Parathyroid adenoma (tissue), 2 donors: ENCODE results near the gene EIF4G1.
A peak's percentile ranks its signal among the peaks of the same experiment; 100 is the strongest.

Source experiments
- H2AFZ ChIP-seq: fragments of 300-600 bp; sonication (generic); one replicate; pipeline ENCODE4 v1.7.0; 2017; ENCODE audit warnings: antibody characterized with exemption, mild to moderate bottlenecking
- H3K27ac ChIP-seq: fragments of 300-600 bp; sonication (generic); one replicate; pipeline ENCODE4 v1.7.0; 2017
- H3K27me3 ChIP-seq: fragments of 300-600 bp; sonication (generic); one replicate; pipeline ENCODE4 v1.7.0; 2017; ENCODE audit warnings: low read length; ENCODE audit not compliant: control insufficient read depth, insufficient read depth
- H3K36me3 ChIP-seq: fragments of 300-600 bp; sonication (generic); one replicate; pipeline ENCODE4 v1.7.0; 2017; ENCODE audit warnings: low read length; ENCODE audit not compliant: control insufficient read depth, insufficient read depth
- H3K4me1 ChIP-seq: fragments of 300-600 bp; sonication (generic); one replicate; pipeline ENCODE4 v1.7.0; 2017; ENCODE audit warnings: control low read depth
- H3K4me2 ChIP-seq: fragments of 300-600 bp; sonication (generic); one replicate; pipeline ENCODE4 v1.7.0; 2017; ENCODE audit warnings: low read length
- H3K4me3 ChIP-seq: fragments of 300-600 bp; sonication (generic); one replicate; pipeline ENCODE4 v1.7.0; 2017; ENCODE audit warnings: low read depth, low read length
- H3K79me2 ChIP-seq: fragments of 300-600 bp; sonication (generic); one replicate; pipeline ENCODE4 v1.7.0; 2017; ENCODE audit warnings: control low read depth
- H3K9ac ChIP-seq: fragments of 300-600 bp; sonication (generic); one replicate; pipeline ENCODE4 v1.7.0; 2017; ENCODE audit warnings: mild to moderate bottlenecking
- H3K9me3 ChIP-seq: fragments of 300-600 bp; sonication (generic); one replicate; pipeline ENCODE4 v1.7.0; 2017; ENCODE audit warnings: low read length; ENCODE audit not compliant: control insufficient read depth
- CTCF ChIP-seq: fragments of 300-600 bp; sonication (generic); IDR thresholded peaks from one replicate; pipeline ENCODE4 v1.7.0; 2017; ENCODE audit warnings: antibody characterized with exemption, mild to moderate bottlenecking
- donor health status: primary hyperparathyroidism.

EIF4G1 gene

DNA sequence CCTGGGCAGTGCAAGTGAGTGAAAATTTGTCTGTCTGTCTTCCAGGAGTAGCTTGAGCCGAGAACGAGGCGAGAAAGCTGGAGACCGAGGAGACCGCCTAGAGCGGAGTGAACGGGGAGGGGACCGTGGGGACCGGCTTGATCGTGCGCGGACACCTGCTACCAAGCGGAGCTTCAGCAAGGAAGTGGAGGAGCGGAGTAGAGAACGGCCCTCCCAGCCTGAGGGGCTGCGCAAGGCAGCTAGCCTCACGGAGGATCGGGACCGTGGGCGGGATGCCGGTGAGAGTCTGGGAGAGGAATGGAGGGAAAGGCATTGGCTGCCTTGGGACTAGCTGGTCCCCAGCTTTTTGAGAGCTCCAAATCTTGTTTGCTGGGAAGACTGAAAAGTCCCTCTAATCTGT is 12.8 kb downstream of the EIF4G1 start:
- Histone ChIP-seq H2AFZ (no peak overlapping the region), H3K9ac (no peak overlapping the region), H3K36me3 (no peaks in the 10 kb centered on the region), H3K4me3 (no peak overlapping the region), H3K4me2 (no peak overlapping the region), H3K79me2 (peaks cover 13% of the 10 kb centered on the region), H3K4me1 (peaks cover 19% of the 10 kb centered on the region), H3K27ac (no peak overlapping the region), H3K9me3 (no peaks in the 10 kb centered on the region), H3K27me3 (no peaks in the 10 kb centered on the region)
- no peak for TF ChIP-seq CTCF

- no peak overlapping the region for H3K27ac ChIP-seq
- peaks cover 10% of the 10 kb centered on the region for H3K4me1 ChIP-seq
- H3K79me2 ChIP-seq, result peaks cover 13% of the 10 kb centered on the region
- no peak overlapping the region for H2AFZ ChIP-seq
- no peak for TF ChIP-seq CTCF
- H3K9ac ChIP-seq, result no peak overlapping the region
- no peak overlapping the region for H3K4me2 ChIP-seq
- H3K27me3 ChIP-seq, result no peaks in the 10 kb centered on the region
- no peaks in the 10 kb centered on the region for H3K9me3 ChIP-seq
- no peaks in the 10 kb centered on the region for H3K36me3 ChIP-seq
- H3K4me3 ChIP-seq, result no peak overlapping the region
These were observed 14.1 kb downstream of the EIF4G1 start for GRCh38 chr3:184328516-184328915.

DNA sequence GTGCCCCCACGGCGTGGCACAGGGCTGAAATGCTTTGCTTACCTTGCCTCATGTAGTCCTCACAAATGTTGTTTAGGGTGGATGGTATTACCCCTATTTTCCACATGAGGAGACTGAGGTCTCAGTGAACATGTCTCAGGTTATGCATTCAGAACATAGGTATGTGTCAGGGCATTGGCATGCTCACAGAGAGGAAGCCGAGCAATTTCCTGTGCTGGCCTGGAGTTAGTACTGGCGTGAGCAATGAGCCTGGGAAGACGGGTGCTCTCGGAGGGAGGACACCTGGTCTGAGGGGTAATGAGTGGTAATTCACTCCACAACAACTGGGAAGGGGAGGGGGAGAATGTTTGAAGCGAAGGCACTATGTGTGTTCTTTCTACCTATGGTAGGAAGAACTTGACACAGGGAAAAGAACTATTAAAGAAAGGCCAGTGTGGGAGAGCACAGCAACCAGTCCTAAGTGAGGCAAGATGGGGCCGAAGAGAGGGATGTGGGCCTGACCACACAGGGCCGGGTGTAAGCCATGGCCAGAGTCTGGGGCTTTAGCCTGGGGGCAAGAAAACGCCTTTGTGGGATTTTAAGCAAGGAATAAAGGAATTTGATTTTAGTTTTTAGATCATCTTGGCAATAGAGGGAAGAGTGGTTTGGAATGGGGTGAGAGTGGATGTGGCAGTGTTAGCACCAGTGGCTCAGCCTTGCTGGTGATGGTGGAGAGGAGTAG is 18.1 kb downstream of the EIF4G1 start:
- Histone ChIP-seq H3K27me3 (no peaks in the 10 kb centered on the region), H3K4me3 (no peak overlapping the region), H3K79me2 (peaks cover 4% of the 10 kb centered on the region), H3K9me3 (no peaks in the 10 kb centered on the region), H3K4me2 (no peak overlapping the region), H3K9ac (no peak overlapping the region), H3K36me3 (no peaks in the 10 kb centered on the region), H2AFZ (no peak overlapping the region), H3K27ac (peak overlapping the region; percentile 61), H3K4me1 (peaks cover 17% of the 10 kb centered on the region)
- TF ChIP-seq CTCF, result no peak

DNA sequence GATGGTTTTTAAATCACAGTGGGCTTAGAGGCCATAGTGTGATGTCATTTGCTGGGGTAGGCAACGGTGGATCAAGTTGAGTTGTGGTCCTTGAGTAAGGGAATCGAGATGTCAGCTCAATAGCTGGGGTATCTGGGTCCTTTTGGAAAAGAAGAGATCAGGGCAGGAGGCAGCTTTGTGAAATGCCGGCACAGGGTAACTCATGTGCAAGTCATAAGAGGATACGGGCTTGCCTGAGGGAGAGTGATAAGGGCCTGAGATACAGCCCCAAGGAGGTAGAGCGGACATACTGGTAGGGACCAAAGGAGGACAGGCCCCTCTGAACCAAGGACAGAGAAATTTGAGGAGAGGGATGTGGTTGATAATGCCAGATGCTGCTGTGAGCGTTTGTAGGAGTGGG is 18.8 kb downstream of the EIF4G1 start:
- Histone ChIP-seq H3K27me3 (no peaks in the 10 kb centered on the region), H3K4me2 (no peak overlapping the region), H3K9ac (no peak overlapping the region), H3K27ac (peak overlapping the region; percentile 61), H3K4me3 (no peak overlapping the region), H3K36me3 (no peaks in the 10 kb centered on the region), H3K4me1 (peaks cover 23% of the 10 kb centered on the region), H3K9me3 (no peaks in the 10 kb centered on the region), H3K79me2 (no peaks in the 10 kb centered on the region), H2AFZ (no peak overlapping the region)
- TF ChIP-seq CTCF, result no peak

DNA sequence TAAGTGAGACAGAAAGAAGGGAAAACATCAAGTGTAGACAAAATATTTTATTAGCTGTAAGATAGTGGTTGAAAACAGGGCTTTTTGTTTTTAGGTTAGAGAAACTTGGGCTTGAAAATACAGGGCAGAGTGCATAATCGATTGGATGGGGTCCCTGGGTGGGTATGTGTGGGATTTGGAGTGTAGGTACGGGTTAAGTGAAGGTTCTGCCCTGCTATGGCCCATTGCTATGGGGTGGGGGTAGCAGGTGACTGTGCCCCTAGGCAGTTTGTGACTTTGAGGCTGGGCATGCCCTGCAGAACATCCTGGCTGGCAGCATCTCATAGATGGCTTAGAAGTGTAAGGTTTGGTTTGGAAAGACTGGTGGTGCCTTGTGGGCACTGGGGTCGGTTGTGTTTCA is 19.3 kb downstream of the EIF4G1 start:
- no peak for TF ChIP-seq CTCF
- Histone ChIP-seq H3K4me1 (peaks cover 28% of the 10 kb centered on the region), H3K4me2 (no peak overlapping the region), H3K79me2 (no peaks in the 10 kb centered on the region), H3K9ac (no peak overlapping the region), H3K36me3 (no peaks in the 10 kb centered on the region), H3K4me3 (no peak overlapping the region), H3K9me3 (no peaks in the 10 kb centered on the region), H2AFZ (no peak overlapping the region), H3K27ac (peak overlapping the region; percentile 61), H3K27me3 (no peaks in the 10 kb centered on the region)
